GM12878 (cell line): ENCODE results near the gene MLXIP. TPM values are rescaled to one million over a fixed set of nuclear protein-coding genes. Genes with fewer than 3 reads are reported as not detected.

Source experiments
- ATAC-seq: fragments of 200-7000 bp; cut with Tn5 transposase; 3 replicates; pipeline ENCODE4 v1.9.1; 2020; ENCODE audit warnings: mild to moderate bottlenecking, moderate library complexity
- BruUV-seq: library from RNA; stranded (reverse); fragments of 400-500 nt; replicated peaks from 2 replicates; lab custom pipeline; 2021; lab: Mats Ljungman, UMichigan
- CTCF ChIA-PET: fragments of 300-600 bp; sonication (Branson Sonifier 250); formaldehyde crosslinking; extraction: SDS; loops from one replicate; lab custom pipeline; 2021; ENCODE audit warnings: inconsistent platforms; lab: Yijun Ruan, JAX
- POLR2A ChIA-PET: fragments of 350-600 bp; formaldehyde crosslinking; extraction: SDS; loops from one replicate; lab custom pipeline; 2021; ENCODE audit warnings: inconsistent platforms; lab: Charles Lee
- RAD21 ChIA-PET: fragments of 300-600 bp; sonication (Branson Sonifier 250); formaldehyde crosslinking; loops from one replicate; lab custom pipeline; 2023; ENCODE audit warnings: antibody characterized with exemption; ENCODE audit not compliant: unreplicated experiment; lab: Charles Lee
- SMC1A ChIA-PET: fragments of 300-600 bp; sonication (Branson Sonifier 250); formaldehyde crosslinking; loops from one replicate; lab custom pipeline; 2023; ENCODE audit not compliant: unreplicated experiment, uncharacterized antibody; lab: Charles Lee
- DNase-seq: peaks from one replicate; pipeline ENCODE4 v3.0.0-alpha.2; 2011; ENCODE audit warnings: low read depth, low spot score
- FAIRE-seq: peaks from 3 replicates; lab custom pipeline; 2011; peaks lifted over from hg19 to GRCh38; lab: Jason Lieb, UNC
- H2AFZ ChIP-seq: 2 replicates; pipeline ENCODE4 v1.6.0; 2011; ENCODE audit warnings: low read depth, low read length, control low read depth; ENCODE audit not compliant: control insufficient read depth
- H3K27ac ChIP-seq: 2 replicates; pipeline ENCODE4 v1.5.1; 2011; ENCODE audit warnings: control low read depth; ENCODE audit not compliant: control insufficient read depth, insufficient read depth
- H3K27me3 ChIP-seq, 2 experiments: replicated peaks in 1 of 2; 2 replicates each; pipeline versions ENCODE4 v1.6.0 to v1.6.1; 2011; ENCODE audit warnings: low read length in 1 of 2; ENCODE audit not compliant: control insufficient read depth in 2 of 2, insufficient read depth in 2 of 2
- H3K36me3 ChIP-seq, 2 experiments: 2 replicates each; pipeline ENCODE4 v1.5.1; 2011; ENCODE audit warnings: low read length in 1 of 2; ENCODE audit not compliant: control insufficient read depth in 2 of 2, insufficient read depth in 2 of 2
- H3K4me1 ChIP-seq: 2 replicates; pipeline ENCODE4 v1.6.1; 2011; ENCODE audit warnings: mild to moderate bottlenecking, low read length, moderate library complexity, mixed read lengths; ENCODE audit not compliant: control insufficient read depth, insufficient read depth
- H3K4me2 ChIP-seq: 2 replicates; pipeline ENCODE4 v1.6.0; 2011; ENCODE audit warnings: control low read depth; ENCODE audit not compliant: control insufficient read depth, insufficient read depth
- H3K4me3 ChIP-seq: fragments of 200-600 bp; sonication (generic); 2 replicates; pipeline ENCODE4 v1.5.1; 2016
- H3K79me2 ChIP-seq: 2 replicates; pipeline ENCODE4 v1.6.0; 2011; ENCODE audit warnings: low read length; ENCODE audit not compliant: control insufficient read depth, insufficient read depth
- H3K9ac ChIP-seq: 2 replicates; pipeline ENCODE4 v1.8.0; 2011; ENCODE audit warnings: low read length, control low read depth, mixed read lengths; ENCODE audit not compliant: control insufficient read depth, insufficient read depth
- H3K9me3 ChIP-seq: replicated peaks from 3 replicates; pipeline ENCODE4 v1.5.1; 2011; ENCODE audit warnings: mild to moderate bottlenecking, low read length; ENCODE audit not compliant: control insufficient read depth, insufficient read depth
- H4K20me1 ChIP-seq: 2 replicates; pipeline ENCODE4 v1.6.0; 2011; ENCODE audit not compliant: control insufficient read depth, insufficient read depth
- ASH2L ChIP-seq: fragments of 300-600, 200-600 bp; sonication (generic); IDR thresholded peaks from 2 replicates; pipeline ENCODE4 v1.6.1; 2017; ENCODE audit warnings: low read depth, mild to moderate bottlenecking, borderline replicate concordance
- BRCA1 ChIP-seq: IDR thresholded peaks from 2 replicates; pipeline ENCODE4 v1.6.1; 2011; ENCODE audit warnings: low read depth, low read length, improper control_type of control experiment
- CHD2 ChIP-seq: IDR thresholded peaks from 2 replicates; pipeline ENCODE4 v1.6.1; 2011; ENCODE audit warnings: low read depth, low read length, improper control_type of control experiment, borderline replicate concordance
- CREB1 ChIP-seq: IDR thresholded peaks from 2 replicates; pipeline ENCODE4 v1.6.1; 2012; ENCODE audit warnings: low read depth, mild to moderate bottlenecking, inconsistent platforms
- CREM ChIP-seq: IDR thresholded peaks from 2 replicates; pipeline ENCODE4 v1.6.1; 2014; ENCODE audit warnings: antibody characterized with exemption, low read depth
- EGR1 ChIP-seq, 2 experiments: IDR thresholded peaks; 1 replicate in 1 of 2; 2 replicates in 1 of 2; pipeline ENCODE4 v1.6.1; 2011 to 2012; ENCODE audit warnings: low read depth in 2 of 2, low read length in 2 of 2, borderline replicate concordance in 1 of 2, mild to moderate bottlenecking in 1 of 2, moderate library complexity in 1 of 2
- FOXM1 ChIP-seq: IDR thresholded peaks from 2 replicates; pipeline ENCODE4 v1.6.1; 2012; ENCODE audit warnings: low read depth, mild to moderate bottlenecking, inconsistent platforms, low read length, moderate library complexity
- JUNB ChIP-seq: IDR thresholded peaks from 2 replicates; pipeline ENCODE4 v1.6.1; 2016; ENCODE audit warnings: antibody characterized with exemption, mild to moderate bottlenecking
- MTA3 ChIP-seq: IDR thresholded peaks from 2 replicates; pipeline ENCODE4 v1.6.1; 2012; ENCODE audit warnings: low read length, inconsistent platforms, borderline replicate concordance
- NFIC ChIP-seq: IDR thresholded peaks from 2 replicates; pipeline ENCODE4 v1.6.1; 2012; ENCODE audit warnings: low read depth, mild to moderate bottlenecking, inconsistent platforms, low read length, moderate library complexity
- RB1 ChIP-seq: fragments of 450-650 bp; formaldehyde crosslinking; IDR thresholded peaks from 2 replicates; pipeline ENCODE4 v1.6.1; 2017; ENCODE audit warnings: mild to moderate bottlenecking, borderline replicate concordance
- RELB ChIP-seq: fragments of 450-650 bp; IDR thresholded peaks from 2 replicates; pipeline ENCODE4 v1.6.1; 2017; ENCODE audit warnings: low read depth, mild to moderate bottlenecking, moderate library complexity
- SMC3 ChIP-seq: IDR thresholded peaks from 2 replicates; pipeline ENCODE4 v1.6.1; 2011; ENCODE audit warnings: low read length, improper control_type of control experiment, borderline replicate concordance
- SREBF1 ChIP-seq: IDR thresholded peaks from 2 replicates; pipeline ENCODE4 v1.6.1; 2012; ENCODE audit warnings: mild to moderate bottlenecking, low read length
- YBX1 ChIP-seq: fragments of 450-650 bp; IDR thresholded peaks from 2 replicates; pipeline ENCODE4 v1.6.1; 2016; ENCODE audit warnings: antibody characterized with exemption
- ZBED1 ChIP-seq: IDR thresholded peaks from 2 replicates; pipeline ENCODE4 v1.6.1; 2016; ENCODE audit warnings: borderline replicate concordance
- ZNF274 ChIP-seq: IDR thresholded peaks from one replicate; pipeline ENCODE4 v1.8.0; 2011; ENCODE audit not compliant: insufficient read length, insufficient read depth
- ZSCAN29 ChIP-seq: fragments of 450-650 bp; IDR thresholded peaks from 2 replicates; pipeline ENCODE4 v1.6.1; 2017; ENCODE audit warnings: mild to moderate bottlenecking, moderate library complexity
- WGBS: methylation state at CpG from one replicate; pipeline ENCODE4 v1.1.6; 2016; ENCODE audit warnings: low lambda C conversion rate; ENCODE audit not compliant: insufficient replicate concordance, insufficient coverage; ENCODE audit errors: missing lambda C conversion rate; 5-methylcytosine and 5-hydroxymethylcytosine counted together
- in situ Hi-C: fragments of 300-500 bp; cut with MboI; formaldehyde crosslinking; loops from 9 replicates; pipeline ENCODE4 v1.14.3; 2018; ENCODE audit warnings: mixed read lengths
- intact Hi-C: fragments of 100-400 bp; cut with micrococcal nuclease; formaldehyde crosslinking; loops from one replicate; pipeline ENCODE4 v1.14.2; 2022; ENCODE audit not compliant: unreplicated experiment
- polyA plus RNA-seq, 11 experiments: library from polyadenylated mRNA; depleted of rRNA in 4 of 11; unstranded in 6 of 11; stranded (reverse) in 5 of 11; fragments of >200 nt; fragmentation: Nextera tagmentation in 4 of 11; fragmentation: Illumina TruSeq in 1 of 11; extraction: Ambion mirVana in 4 of 11; extraction: Trizol in 1 of 11; gene quantifications; 1 replicate in 1 of 11; 2 replicates in 10 of 11; pipeline versions ENCODE4 v1.2.1 to v1.2.3, GENCODE V29; 2011 to 2016; ENCODE audit warnings: inconsistent platforms in 2 of 11, missing spikeins in 2 of 11, low read depth in 1 of 11
- total RNA-seq, 4 experiments: library from RNA; depleted of rRNA in 3 of 4; stranded (reverse); fragments of >200 nt in 3 of 4; fragmentation: Illumina TruSeq in 1 of 4; extraction: Trizol in 1 of 4; gene quantifications; 2 replicates each; pipeline versions ENCODE4 v1.2.1 to v1.2.3, GENCODE V29; 2013 to 2021
- TF ChIP-seq, protein P1 (sequence below): fragments of 450-650 bp; IDR thresholded peaks from 2 replicates; pipeline ENCODE4 v1.6.1; 2017; ENCODE audit warnings: mild to moderate bottlenecking
- TF ChIP-seq, protein P2 (sequence below): IDR thresholded peaks from 2 replicates; pipeline ENCODE4 v1.6.1; 2012; ENCODE audit warnings: mild to moderate bottlenecking, low read depth, low read length

MLXIP gene
- total and polyA plus RNA-seq, 10 of the 15 experiments (the other 5 are each of a cell fraction or from before 2014, with no cell fraction given), result 1.1 to 23.7 (median 7.0) TPM

DNA sequence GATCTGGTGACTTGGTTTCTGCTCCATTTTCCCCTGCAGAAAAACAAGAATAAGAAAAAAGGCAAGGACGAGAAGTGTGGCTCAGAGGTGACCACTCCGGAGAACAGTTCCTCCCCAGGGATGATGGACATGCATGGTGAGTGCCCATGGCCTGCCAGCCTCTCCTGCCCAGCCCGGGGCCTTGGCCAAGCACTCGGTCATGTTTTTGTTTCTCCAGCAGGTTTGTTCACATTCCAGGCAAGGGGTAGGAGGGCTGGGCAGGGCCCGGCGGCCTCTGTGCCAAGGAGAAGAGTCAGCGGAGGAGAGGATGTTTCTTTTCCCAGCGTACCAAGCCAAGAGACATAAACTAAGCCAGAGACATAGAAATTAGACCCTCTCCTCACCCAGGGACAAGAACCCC is 43.3 kb upstream of the MLXIP start:
- ChIA-PET RAD21 (no interaction called here), SMC1A (no interaction called here)
- peaks cover 10% of the 10 kb centered on the region for H3K4me1 ChIP-seq
- no peak for ATAC-seq
- TF ChIP-seq ZBED1, result no peak
- TF ChIP-seq RELB, result no peak
- TF ChIP-seq BRCA1, result no peak
- TF ChIP-seq NFIC, result no peak
- TF ChIP-seq EGR1 (IDR thresholded peaks at IDR 0.05; ENCODE audit: borderline replicate concordance in 1 of 2, low read depth in 2 of 2, low read length in 2 of 2), result no peak
- TF ChIP-seq, protein P1, sequence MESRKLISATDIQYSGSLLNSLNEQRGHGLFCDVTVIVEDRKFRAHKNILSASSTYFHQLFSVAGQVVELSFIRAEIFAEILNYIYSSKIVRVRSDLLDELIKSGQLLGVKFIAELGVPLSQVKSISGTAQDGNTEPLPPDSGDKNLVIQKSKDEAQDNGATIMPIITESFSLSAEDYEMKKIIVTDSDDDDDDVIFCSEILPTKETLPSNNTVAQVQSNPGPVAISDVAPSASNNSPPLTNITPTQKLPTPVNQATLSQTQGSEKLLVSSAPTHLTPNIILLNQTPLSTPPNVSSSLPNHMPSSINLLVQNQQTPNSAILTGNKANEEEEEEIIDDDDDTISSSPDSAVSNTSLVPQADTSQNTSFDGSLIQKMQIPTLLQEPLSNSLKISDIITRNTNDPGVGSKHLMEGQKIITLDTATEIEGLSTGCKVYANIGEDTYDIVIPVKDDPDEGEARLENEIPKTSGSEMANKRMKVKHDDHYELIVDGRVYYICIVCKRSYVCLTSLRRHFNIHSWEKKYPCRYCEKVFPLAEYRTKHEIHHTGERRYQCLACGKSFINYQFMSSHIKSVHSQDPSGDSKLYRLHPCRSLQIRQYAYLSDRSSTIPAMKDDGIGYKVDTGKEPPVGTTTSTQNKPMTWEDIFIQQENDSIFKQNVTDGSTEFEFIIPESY, result no peak
- no peak for TF ChIP-seq JUNB
- TF ChIP-seq CREB1, result no peak
- TF ChIP-seq YBX1, result no peak
- no peak for TF ChIP-seq ASH2L
- TF ChIP-seq MTA3, result no peak
- no peak for TF ChIP-seq ZSCAN29
- no peak for TF ChIP-seq SMC3
- no peak for TF ChIP-seq RB1
- no peak for TF ChIP-seq CHD2
- TF ChIP-seq CREM, result no peak
- no peak for TF ChIP-seq ZNF274
- TF ChIP-seq FOXM1, result no peak
- TF ChIP-seq, protein P2, sequence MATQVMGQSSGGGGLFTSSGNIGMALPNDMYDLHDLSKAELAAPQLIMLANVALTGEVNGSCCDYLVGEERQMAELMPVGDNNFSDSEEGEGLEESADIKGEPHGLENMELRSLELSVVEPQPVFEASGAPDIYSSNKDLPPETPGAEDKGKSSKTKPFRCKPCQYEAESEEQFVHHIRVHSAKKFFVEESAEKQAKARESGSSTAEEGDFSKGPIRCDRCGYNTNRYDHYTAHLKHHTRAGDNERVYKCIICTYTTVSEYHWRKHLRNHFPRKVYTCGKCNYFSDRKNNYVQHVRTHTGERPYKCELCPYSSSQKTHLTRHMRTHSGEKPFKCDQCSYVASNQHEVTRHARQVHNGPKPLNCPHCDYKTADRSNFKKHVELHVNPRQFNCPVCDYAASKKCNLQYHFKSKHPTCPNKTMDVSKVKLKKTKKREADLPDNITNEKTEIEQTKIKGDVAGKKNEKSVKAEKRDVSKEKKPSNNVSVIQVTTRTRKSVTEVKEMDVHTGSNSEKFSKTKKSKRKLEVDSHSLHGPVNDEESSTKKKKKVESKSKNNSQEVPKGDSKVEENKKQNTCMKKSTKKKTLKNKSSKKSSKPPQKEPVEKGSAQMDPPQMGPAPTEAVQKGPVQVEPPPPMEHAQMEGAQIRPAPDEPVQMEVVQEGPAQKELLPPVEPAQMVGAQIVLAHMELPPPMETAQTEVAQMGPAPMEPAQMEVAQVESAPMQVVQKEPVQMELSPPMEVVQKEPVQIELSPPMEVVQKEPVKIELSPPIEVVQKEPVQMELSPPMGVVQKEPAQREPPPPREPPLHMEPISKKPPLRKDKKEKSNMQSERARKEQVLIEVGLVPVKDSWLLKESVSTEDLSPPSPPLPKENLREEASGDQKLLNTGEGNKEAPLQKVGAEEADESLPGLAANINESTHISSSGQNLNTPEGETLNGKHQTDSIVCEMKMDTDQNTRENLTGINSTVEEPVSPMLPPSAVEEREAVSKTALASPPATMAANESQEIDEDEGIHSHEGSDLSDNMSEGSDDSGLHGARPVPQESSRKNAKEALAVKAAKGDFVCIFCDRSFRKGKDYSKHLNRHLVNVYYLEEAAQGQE, result no peak
- no peak for TF ChIP-seq SREBF1
- TF ChIP-seq, all 136 proteins: peak for 0
- CTCF ChIA-PET, result no interaction called here
- no TSS peak for BruUV-seq
- DNase-seq (no peak), FAIRE-seq (no peak)
- 81% methylated on average over 8 of the region's 8 CpGs for WGBS
- no peak overlapping the region for H3K27ac ChIP-seq
- no peaks in the 10 kb centered on the region for H3K79me2 ChIP-seq
- in situ Hi-C loops (no loop called here), intact Hi-C loops (no loop called here)
- POLR2A ChIA-PET, result interaction anchor here (0.7 kb wide), 1 partner anchor 242 kb away, joined by 3 read pairs; no protein-coding TSS in a partner anchor
- H2AFZ ChIP-seq, result no peak overlapping the region
- no peaks in the 10 kb centered on the region for H3K27me3 ChIP-seq
- H3K9ac ChIP-seq, result no peak overlapping the region
- no peak overlapping the region for H3K4me3 ChIP-seq
- H3K36me3 ChIP-seq, result no peaks in the 10 kb centered on the region; a peak in 1 of 4 replicates
- H4K20me1 ChIP-seq, result no peaks in the 10 kb centered on the region
- no peaks in the 10 kb centered on the region for H3K9me3 ChIP-seq
- no peak overlapping the region for H3K4me2 ChIP-seq
